HuH-7 (cell line): ENCODE measurements around the gene RFX7.
"Not testable (repeated sequence)": the region's sequence is repeated elsewhere in the genome, so short reads cannot be mapped to it uniquely, and the experiment has no call there.

Source experiments
- DNase-seq: peaks from one replicate; pipeline ENCODE4 v3.0.0; 2011; ENCODE audit warnings: low spot score

Gene RFX7

GRCh38 chr15:56205061-56205876 is 38.4 kb downstream of the RFX7 start:
- no peak for DNase-seq

- DNase-seq, result not testable (repeated sequence)
Observed at GRCh38 chr15:56203312-56203922, 40.3 kb downstream of the RFX7 start.

GRCh38 chr15:56202701-56203100 is 41.0 kb downstream of the RFX7 start:
- DNase-seq, result no peak

GRCh38 chr15:56199038-56199437 is 44.6 kb downstream of the RFX7 start:
- DNase-seq, result no peak

GRCh38 chr15:56194035-56194434 is 49.6 kb downstream of the RFX7 start:
- DNase-seq, result no peak

GRCh38 chr15:56192659-56193442 is 50.8 kb downstream of the RFX7 start:
- DNase-seq, result no peak

GRCh38 chr15:56187665-56188064 is 56.0 kb downstream of the RFX7 start:
- no peak for DNase-seq

- DNase-seq, result no peak
Observed at GRCh38 chr15:56185980-56186379, 57.7 kb downstream of the RFX7 start.

GRCh38 chr15:56184516-56184915 is 59.2 kb downstream of the RFX7 start:
- no peak for DNase-seq

- DNase-seq, result no peak
Observed at GRCh38 chr15:56180851-56181250, 62.8 kb downstream of the RFX7 start.

GRCh38 chr15:56176996-56177395 is 66.7 kb downstream of the RFX7 start:
- no peak for DNase-seq

GRCh38 chr15:56175788-56176187 is 67.9 kb downstream of the RFX7 start:
- no peak for DNase-seq

- no peak for DNase-seq
Observed at GRCh38 chr15:56174649-56175048, 69.0 kb downstream of the RFX7 start.

- no peak for DNase-seq
Observed at GRCh38 chr15:56168394-56168793, 75.3 kb downstream of the RFX7 start.

- DNase-seq, result no peak
Observed at GRCh38 chr15:56165234-56165633, 78.4 kb downstream of the RFX7 start.

- no peak for DNase-seq
Observed at GRCh38 chr15:56160966-56161365, 82.7 kb downstream of the RFX7 start.

GRCh38 chr15:56156877-56157276 is 86.8 kb downstream of the RFX7 start:
- DNase-seq, result no peak

- DNase-seq, result not testable (repeated sequence)
Observed at GRCh38 chr15:56155278-56155677, 88.4 kb downstream of the RFX7 start.

GRCh38 chr15:56154768-56155167 is 88.9 kb downstream of the RFX7 start:
- not testable (repeated sequence) for DNase-seq

- no peak for DNase-seq
Observed at GRCh38 chr15:56150204-56150603, 93.5 kb downstream of the RFX7 start.

- DNase-seq, result no peak
Observed at GRCh38 chr15:56148064-56148463, 95.6 kb downstream of the RFX7 start.

- DNase-seq, result no peak
Observed at GRCh38 chr15:56146756-56147155, 96.9 kb downstream of the RFX7 start.

- DNase-seq, result no peak
Observed at GRCh38 chr15:56128081-56128480, 115.6 kb downstream of the RFX7 start.
